WI38 (cell line): ENCODE data around the gene BABAM2.

Experiments used
- H3K4me3 ChIP-seq: 2 replicates; pipeline ENCODE4 v1.5.1; 2011; ENCODE audit warnings: low read depth, mild to moderate bottlenecking, control low read depth, low read length
- TF ChIP-seq, protein P1 (sequence below): IDR thresholded peaks from 2 replicates; pipeline ENCODE4 v1.5.1; 2012; ENCODE audit warnings: low read depth, mild to moderate bottlenecking, control low read depth, low read length

BABAM2 gene

DNA sequence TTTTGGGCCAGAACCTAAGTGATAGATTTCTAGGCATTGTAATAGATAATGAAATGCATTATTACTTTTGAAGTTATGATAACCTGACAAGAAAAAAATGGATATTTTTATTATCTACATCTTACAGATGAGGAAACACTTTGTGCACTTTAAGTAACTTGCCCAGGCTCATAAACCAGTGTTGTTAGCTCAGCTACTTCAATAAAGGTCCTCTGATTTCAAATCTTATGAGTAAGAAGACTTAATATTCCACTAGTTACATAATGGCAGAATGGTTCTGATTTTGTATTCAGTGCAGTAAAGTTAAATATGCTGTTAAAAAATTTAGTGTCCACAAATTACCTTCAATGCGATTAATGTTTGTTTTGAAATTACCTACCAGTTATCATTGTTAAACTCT, 199.0 kb downstream of the BABAM2 start:
- TF ChIP-seq, protein P1, sequence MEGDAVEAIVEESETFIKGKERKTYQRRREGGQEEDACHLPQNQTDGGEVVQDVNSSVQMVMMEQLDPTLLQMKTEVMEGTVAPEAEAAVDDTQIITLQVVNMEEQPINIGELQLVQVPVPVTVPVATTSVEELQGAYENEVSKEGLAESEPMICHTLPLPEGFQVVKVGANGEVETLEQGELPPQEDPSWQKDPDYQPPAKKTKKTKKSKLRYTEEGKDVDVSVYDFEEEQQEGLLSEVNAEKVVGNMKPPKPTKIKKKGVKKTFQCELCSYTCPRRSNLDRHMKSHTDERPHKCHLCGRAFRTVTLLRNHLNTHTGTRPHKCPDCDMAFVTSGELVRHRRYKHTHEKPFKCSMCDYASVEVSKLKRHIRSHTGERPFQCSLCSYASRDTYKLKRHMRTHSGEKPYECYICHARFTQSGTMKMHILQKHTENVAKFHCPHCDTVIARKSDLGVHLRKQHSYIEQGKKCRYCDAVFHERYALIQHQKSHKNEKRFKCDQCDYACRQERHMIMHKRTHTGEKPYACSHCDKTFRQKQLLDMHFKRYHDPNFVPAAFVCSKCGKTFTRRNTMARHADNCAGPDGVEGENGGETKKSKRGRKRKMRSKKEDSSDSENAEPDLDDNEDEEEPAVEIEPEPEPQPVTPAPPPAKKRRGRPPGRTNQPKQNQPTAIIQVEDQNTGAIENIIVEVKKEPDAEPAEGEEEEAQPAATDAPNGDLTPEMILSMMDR = no peak
- H3K4me3 ChIP-seq = no peak overlapping the region

DNA sequence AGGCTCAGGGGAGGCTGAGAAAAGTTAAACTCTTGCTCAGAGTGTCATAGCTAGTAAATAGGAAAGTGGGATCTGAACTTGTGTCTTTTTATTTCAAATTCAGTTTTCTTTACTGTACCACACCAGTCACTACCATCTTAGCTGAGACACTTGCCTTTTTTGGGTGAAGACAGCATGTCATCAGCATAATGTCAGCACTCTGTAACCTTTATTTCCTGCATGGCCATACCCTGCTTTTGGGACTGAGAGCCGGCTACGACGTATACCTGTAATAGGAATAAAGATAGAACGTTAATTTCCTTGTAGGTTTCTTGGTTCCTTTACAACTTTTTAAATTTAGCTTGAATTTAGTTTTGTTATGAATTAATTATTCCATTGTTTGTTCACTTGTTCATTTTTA, 202.8 kb downstream of the BABAM2 start:
- no peak overlapping the region for H3K4me3 ChIP-seq
- TF ChIP-seq, protein P1 = no peak

DNA sequence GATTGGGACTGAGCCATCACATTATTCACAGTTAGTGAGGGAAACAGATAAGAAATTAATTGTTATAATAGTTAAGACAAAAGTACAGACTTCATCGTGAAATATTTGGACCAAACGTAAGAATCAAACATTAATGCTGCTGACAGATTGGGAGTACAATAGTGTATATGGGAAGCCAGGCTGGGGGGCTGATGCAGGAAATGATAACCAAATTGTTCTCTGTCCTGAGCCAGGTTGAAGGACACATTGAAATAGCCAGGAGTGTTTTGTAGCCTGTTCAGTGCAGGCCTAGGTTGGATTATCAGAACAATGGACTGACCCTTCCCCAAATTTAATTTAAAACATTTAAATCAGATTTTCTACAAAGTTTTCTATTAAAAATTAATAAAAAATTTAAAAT, 203.2 kb downstream of the BABAM2 start:
- H3K4me3 ChIP-seq = no peak overlapping the region
- TF ChIP-seq, protein P1 = no peak

DNA sequence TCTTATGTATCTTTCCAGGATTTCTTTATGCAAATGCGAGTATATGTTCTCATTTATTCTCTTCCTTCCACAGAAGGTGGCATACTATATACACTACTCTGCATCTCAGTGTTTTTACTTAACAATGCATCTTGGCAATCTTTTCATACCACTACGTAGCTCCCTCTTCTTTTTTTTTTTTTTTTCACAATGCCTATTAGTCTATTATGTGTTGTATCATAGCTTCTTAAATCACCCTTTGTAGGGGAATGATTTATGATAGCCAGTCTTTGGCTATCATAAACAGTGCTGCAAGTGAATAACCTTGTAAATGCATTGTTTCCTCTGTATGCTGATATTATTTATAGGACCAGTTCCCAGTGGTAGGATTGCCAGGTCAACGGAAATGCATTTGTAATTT, 204.2 kb downstream of the BABAM2 start:
- TF ChIP-seq, protein P1 = no peak

DNA sequence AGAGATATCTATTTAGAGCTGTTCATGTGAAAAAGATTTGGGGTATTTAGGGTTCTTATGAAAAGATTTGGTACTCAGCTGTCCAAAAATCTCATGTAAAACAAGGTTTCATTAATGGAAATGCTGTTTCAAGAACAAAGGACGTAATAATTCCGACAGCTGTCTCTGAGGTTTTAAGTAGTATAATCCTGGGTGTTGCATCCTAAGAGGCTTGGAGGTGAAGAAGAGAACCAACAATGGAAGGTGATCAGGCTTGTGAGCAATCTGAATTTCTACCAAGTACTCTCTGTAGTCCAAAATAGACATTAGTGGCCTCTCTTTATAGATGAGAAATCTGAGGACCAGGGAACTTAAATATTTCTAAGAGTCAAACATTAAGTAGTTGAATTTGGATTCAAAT, 205.1 kb downstream of the BABAM2 start:
- H3K4me3 ChIP-seq = no peak overlapping the region
- TF ChIP-seq, protein P1 = no peak

More for the DNA sequence above, 204.2 kb downstream of the BABAM2 start:
- no peak overlapping the region for H3K4me3 ChIP-seq

DNA sequence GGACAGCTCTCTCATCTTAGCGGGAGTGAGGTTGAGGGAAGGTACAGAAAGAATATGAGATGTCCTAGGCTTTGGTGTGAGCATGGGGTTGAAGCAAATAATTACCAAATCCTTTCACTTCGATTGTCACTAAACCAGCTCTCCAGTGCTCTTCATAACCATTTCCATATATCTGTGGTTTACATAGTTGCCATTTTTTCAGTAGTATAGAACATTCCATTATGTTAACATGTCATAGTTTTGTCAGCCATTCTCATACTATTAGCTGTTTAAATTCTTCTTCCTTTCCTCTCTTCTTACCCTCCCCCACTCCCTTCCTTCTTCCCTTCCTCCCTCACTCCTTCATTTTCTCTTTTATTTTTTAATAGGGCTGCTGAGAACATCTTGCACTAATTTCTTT, 205.9 kb downstream of the BABAM2 start:
- TF ChIP-seq, protein P1 = no peak
- no peak overlapping the region for H3K4me3 ChIP-seq

DNA sequence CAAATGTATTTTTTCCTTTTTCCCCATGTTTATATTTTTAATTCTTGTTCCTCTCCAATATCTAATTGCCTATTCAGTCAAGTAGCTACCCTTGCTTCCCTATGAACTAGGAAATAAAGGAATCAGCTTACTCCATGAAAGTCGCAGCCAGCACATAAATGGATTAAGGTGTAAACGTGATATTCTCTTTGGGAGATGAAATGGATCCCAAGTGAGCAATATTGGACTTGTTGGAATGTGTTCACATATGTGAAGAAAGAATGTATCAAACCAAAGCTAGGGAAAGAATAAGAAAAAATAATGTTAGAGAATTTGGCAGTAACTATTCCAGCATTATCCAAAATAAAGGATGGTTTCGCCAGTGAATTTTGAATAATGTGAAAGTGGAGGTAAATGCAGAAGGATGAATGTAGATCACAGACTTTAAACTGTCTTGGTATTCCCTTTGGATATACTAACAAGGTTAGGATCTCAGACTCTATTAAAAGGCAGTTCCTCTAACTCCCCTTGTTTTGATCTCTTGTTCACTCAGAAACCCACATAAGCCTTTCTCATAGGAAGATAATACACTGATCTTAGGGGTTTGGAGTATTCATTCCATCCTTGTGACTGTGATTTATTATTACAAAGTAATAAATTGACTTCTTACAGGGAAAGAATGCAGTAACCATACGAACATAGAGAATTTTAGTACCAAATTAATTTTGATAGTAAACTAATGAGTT, 208.1 kb downstream of the BABAM2 start:
- H3K4me3 ChIP-seq = no peak overlapping the region
- TF ChIP-seq, protein P1 = no peak
